D721Med (cell line): ENCODE results near the gene PPT2.
A peak's percentile ranks its signal among the peaks of the same experiment; 100 is the strongest.

Experiments used
- DNase-seq: peaks from one replicate; pipeline ENCODE4 v3.0.0; 2011; ENCODE audit warnings: low spot score; ENCODE audit not compliant: insufficient read length
- FAIRE-seq: peaks from 2 replicates; lab custom pipeline; 2011; peaks lifted over from hg19 to GRCh38; lab: Jason Lieb, UNC
- CTCF ChIP-seq: IDR thresholded peaks from 2 replicates; pipeline ENCODE4 v1.5.1; 2012; ENCODE audit warnings: mild to moderate bottlenecking, control low read depth; ENCODE audit not compliant: insufficient read depth; ENCODE audit errors: missing control alignments

Gene PPT2

GRCh38 chr6:32177183-32177787 lies 23.3 kb downstream of the PPT2 start:
- DNase-seq (no peak), FAIRE-seq (no peak)
- TF ChIP-seq CTCF: no peak

- DNase-seq (peak; percentile 93), FAIRE-seq (no peak)
- TF ChIP-seq CTCF: no peak
Observed at GRCh38 chr6:32177788-32178546, 24.0 kb downstream of the PPT2 start, which contains the start of gene RNF5. Gene RNF5 (plus strand): TSS chr6:32178405. CDS start chr6:32178512, 107 bp downstream.

- no peak for FAIRE-seq
Observed at GRCh38 chr6:32178547-32179440, 24.9 kb downstream of the PPT2 start.

GRCh38 chr6:32179766-32180405 lies 25.9 kb downstream of the PPT2 start:
- TF ChIP-seq CTCF: no peak
- DNase-seq (no peak), FAIRE-seq (no peak)

More at GRCh38 chr6:32178547-32179440, 24.9 kb downstream of the PPT2 start:
- no peak for TF ChIP-seq CTCF
- no peak for DNase-seq

GRCh38 chr6:32181148-32181702 lies 27.3 kb downstream of the PPT2 start:
- TF ChIP-seq CTCF: no peak

GRCh38 chr6:32181915-32182529 lies 28.1 kb downstream of the PPT2 start:
- no peak for TF ChIP-seq CTCF
- FAIRE-seq (no peak), DNase-seq (no peak)

More at GRCh38 chr6:32181148-32181702, 27.3 kb downstream of the PPT2 start:
- DNase-seq (no peak), FAIRE-seq (no peak)
